Measurements from ENCODE around the gene DNAJC15. TPM values are rescaled to one million over a fixed set of nuclear protein-coding genes. Genes with fewer than 3 reads are reported as not detected.

The DNAJC15 gene
- total and polyA plus RNA-seq, 2 of the 8 experiments (the other 6 are each of a cell fraction or from before 2014, with no cell fraction given), result 5.8 to 20.8 TPM

DNA sequence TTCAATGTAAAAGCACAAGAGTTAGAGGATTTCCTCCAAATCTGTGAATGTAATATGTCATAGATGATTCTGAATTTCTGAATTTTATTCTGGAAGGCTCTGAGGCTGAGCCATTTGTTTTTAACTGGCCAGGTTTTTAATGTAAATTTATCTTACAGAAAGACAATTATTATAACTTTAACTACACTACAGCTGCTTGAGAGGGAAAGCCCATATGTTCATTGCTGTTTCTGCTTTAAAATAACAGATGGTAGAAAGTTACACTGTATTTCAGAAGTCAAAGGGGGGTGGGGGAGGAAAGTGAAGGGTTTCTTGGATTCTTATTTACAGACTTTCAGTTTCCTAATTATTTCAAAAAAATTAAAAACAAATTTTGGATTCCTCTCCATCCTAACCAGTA lies 62.8 kb downstream of the DNAJC15 start (continued):
- no peak for TF ChIP-seq RXRA (IDR thresholded peaks at IDR 0.05; ENCODE audit: insufficient read depth, low read depth, low read length)
